Thymus (tissue), 11 donors: ENCODE data around the gene HOXA6. TPM values are rescaled to one million over a fixed set of nuclear protein-coding genes. Genes with fewer than 3 reads are reported as not detected.

Source experiments
- DNase-seq, 9 donors: peaks; one replicate each; pipeline ENCODE4 v3.0.0-alpha.2; 2013; ENCODE audit warnings: low spot score in 9 of 9, low read depth in 6 of 9, missing footprints in 1 of 9
- H3K27ac ChIP-seq, 2 donors: one replicate each; pipeline ENCODE4 v1.5.1; 2013; ENCODE audit warnings: control low read depth in 1 of 2, low read depth in 1 of 2, low read length in 1 of 2, mild to moderate bottlenecking in 1 of 2, moderate library complexity in 1 of 2
- H3K27me3 ChIP-seq, 2 donors: one replicate each; pipeline ENCODE4 v1.5.1; 2013; ENCODE audit warnings: low read length in 1 of 2; ENCODE audit not compliant: control insufficient read depth in 2 of 2, insufficient read depth in 1 of 2
- H3K36me3 ChIP-seq, 2 donors: one replicate each; pipeline ENCODE4 v1.5.1; 2013; ENCODE audit warnings: low read length in 1 of 2, mild to moderate bottlenecking in 1 of 2, moderate library complexity in 1 of 2; ENCODE audit not compliant: control insufficient read depth in 2 of 2, insufficient read depth in 2 of 2
- H3K4me1 ChIP-seq, 2 donors: one replicate each; pipeline ENCODE4 v1.5.1; 2013; ENCODE audit warnings: low read length in 2 of 2; ENCODE audit not compliant: control insufficient read depth in 2 of 2, insufficient read depth in 2 of 2
- H3K4me3 ChIP-seq, 2 donors: one replicate each; pipeline ENCODE4 v1.5.1; 2013; ENCODE audit warnings: low read length in 2 of 2, control low read depth in 1 of 2, mild to moderate bottlenecking in 1 of 2
- H3K9me3 ChIP-seq, 2 donors: one replicate each; pipeline ENCODE4 v1.5.1; 2013; ENCODE audit warnings: low read length in 1 of 2, mild to moderate bottlenecking in 1 of 2; ENCODE audit not compliant: control insufficient read depth in 2 of 2, insufficient read depth in 1 of 2
- WGBS: extraction: QIAGEN DNeasy Blood & Tissue Kit; methylation state at CpG from one replicate; pipeline ENCODE4 v1.1.7; 2013; 5-methylcytosine and 5-hydroxymethylcytosine counted together
- polyA plus RNA-seq: library from polyadenylated mRNA; stranded (reverse); fragments of 200-250 nt; gene quantifications from one replicate; pipeline ENCODE4 v1.2.3, GENCODE V29; 2013
- total RNA-seq: library from RNA; stranded (reverse); fragments of 120-200 nt; gene quantifications from one replicate; pipeline ENCODE4 v1.2.4, GENCODE V29; 2013
- donor health status: healthy.

Gene HOXA6
- total and polyA plus RNA-seq, 2 donors = 0.09 to 0.33 TPM

GRCh38 chr7:27179503-27180430 lies 32.2 kb upstream of the HOXA6 start:
- peaks cover 74 to 100% of the 10 kb centered on the region in 2 donors for H3K27me3 ChIP-seq
- H3K27ac ChIP-seq = no peak overlapping the region
- peaks cover 0 to 2% of the 10 kb centered on the region in 2 donors for H3K9me3 ChIP-seq
- peaks cover 4 to 27% of the 10 kb centered on the region in 2 donors for H3K4me1 ChIP-seq
- 24% methylated on average over 56 of the region's 56 CpGs for WGBS
- no peak overlapping the region for H3K4me3 ChIP-seq
- no peaks in the 10 kb centered on the region for H3K36me3 ChIP-seq
- peak in 7 of 9 donors; percentile 46 to 83 (median 72) for DNase-seq

- peaks cover 2 to 27% of the 10 kb centered on the region in 2 donors for H3K4me1 ChIP-seq
- H3K4me3 ChIP-seq = no peak overlapping the region
- H3K27ac ChIP-seq = no peak overlapping the region
- H3K9me3 ChIP-seq = peaks cover 0 to 7% of the 10 kb centered on the region in 2 donors
- H3K36me3 ChIP-seq = no peaks in the 10 kb centered on the region
- H3K27me3 ChIP-seq = peaks cover 73 to 100% of the 10 kb centered on the region in 2 donors
- WGBS = 85% methylated on average over 14 of the region's 14 CpGs
- no peak for DNase-seq
Measured at GRCh38 chr7:27179030-27179429, 31.5 kb upstream of the HOXA6 start.

GRCh38 chr7:27178366-27178765 lies 30.8 kb upstream of the HOXA6 start:
- Histone ChIP-seq H3K4me3 (no peak overlapping the region), H3K4me1 (peaks cover 7 to 22% of the 10 kb centered on the region in 2 donors), H3K9me3 (peaks cover 0 to 7% of the 10 kb centered on the region in 2 donors), H3K27me3 (peaks cover 71 to 100% of the 10 kb centered on the region in 2 donors), H3K36me3 (no peaks in the 10 kb centered on the region), H3K27ac (no peak overlapping the region)
- 96% methylated on average over 6 of the region's 6 CpGs for WGBS
- no peak for DNase-seq

- Histone ChIP-seq H3K4me1 (peaks cover 10 to 23% of the 10 kb centered on the region in 2 donors), H3K27me3 (peaks cover 75 to 100% of the 10 kb centered on the region in 2 donors), H3K36me3 (no peaks in the 10 kb centered on the region), H3K27ac (no peak overlapping the region), H3K4me3 (no peak overlapping the region), H3K9me3 (peaks cover 0 to 7% of the 10 kb centered on the region in 2 donors)
- 94% methylated on average over 5 of the region's 5 CpGs for WGBS
- no peak for DNase-seq
Measured at GRCh38 chr7:27177795-27178320, 30.3 kb upstream of the HOXA6 start.

DNA sequence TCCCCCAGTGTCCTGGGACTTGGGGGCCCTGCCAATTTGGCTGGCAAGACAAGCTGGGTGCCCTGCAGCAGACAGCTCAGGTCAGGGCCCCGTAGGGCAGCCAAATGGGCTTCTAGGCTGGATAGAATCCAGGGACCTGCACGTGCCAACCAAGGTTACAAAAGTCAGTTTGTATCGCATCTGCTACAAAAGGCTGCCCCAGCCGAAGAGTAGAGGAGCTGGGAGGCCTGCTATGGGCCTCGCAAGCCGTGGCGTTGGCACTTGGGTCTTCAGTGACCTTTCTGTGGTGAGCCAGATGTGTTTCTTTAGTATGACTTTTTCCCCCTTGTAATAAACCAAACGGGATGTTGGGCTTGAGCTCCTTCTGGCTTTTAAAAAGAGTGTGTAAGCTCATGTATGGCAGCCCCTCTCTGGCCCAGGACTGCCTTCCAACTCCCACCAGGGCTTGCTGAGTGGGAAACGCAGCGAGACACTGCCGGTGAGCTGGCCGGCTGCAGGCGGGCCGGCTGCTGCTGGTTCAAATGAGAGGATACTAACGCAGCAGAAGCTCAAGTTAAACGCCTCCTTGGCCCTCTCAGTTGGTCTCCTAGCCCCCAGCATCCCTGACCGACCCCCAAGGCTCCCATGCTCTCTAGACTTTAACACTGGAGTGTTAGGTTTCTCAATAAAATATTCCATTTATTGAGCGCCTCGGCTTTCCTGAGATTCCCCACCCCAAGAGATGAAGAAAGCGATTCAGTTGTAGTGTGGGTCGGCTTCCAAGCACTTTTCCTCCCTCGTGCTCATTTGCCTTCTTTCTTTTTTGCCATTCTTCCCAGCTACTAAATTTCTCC lies 29.6 kb upstream of the HOXA6 start:
- 96% methylated on average over 22 of the region's 22 CpGs for WGBS
- peaks cover 0 to 10% of the 10 kb centered on the region in 2 donors for H3K9me3 ChIP-seq
- H3K36me3 ChIP-seq = no peaks in the 10 kb centered on the region
- DNase-seq = no peak
- H3K4me3 ChIP-seq = no peak overlapping the region
- peaks cover 74 to 100% of the 10 kb centered on the region in 2 donors for H3K27me3 ChIP-seq
- H3K27ac ChIP-seq = no peak overlapping the region
- H3K4me1 ChIP-seq = peaks cover 15 to 30% of the 10 kb centered on the region in 2 donors

DNA sequence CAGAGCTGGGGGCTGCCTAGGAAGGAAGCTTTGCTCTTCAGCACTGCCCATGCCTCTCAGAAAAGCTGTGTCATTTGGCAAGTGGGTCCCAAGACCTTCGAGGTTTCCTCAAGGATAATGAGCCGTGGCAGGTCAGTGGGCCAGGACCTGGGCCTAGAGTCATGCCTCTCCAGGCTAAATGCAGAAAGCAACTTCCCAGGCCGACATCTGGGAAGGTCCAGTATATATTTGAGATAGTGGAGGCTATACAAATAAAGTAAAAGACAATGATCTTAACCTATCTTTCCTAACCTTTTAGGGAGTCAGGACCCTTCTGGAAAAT lies 28.9 kb upstream of the HOXA6 start:
- no peak for DNase-seq
- WGBS = 81% methylated on average over 3 of the region's 3 CpGs
- Histone ChIP-seq H3K4me1 (peaks cover 22 to 37% of the 10 kb centered on the region in 2 donors), H3K27me3 (peaks cover 69 to 100% of the 10 kb centered on the region in 2 donors), H3K36me3 (no peaks in the 10 kb centered on the region), H3K4me3 (no peak overlapping the region), H3K9me3 (peaks cover 0 to 10% of the 10 kb centered on the region in 2 donors), H3K27ac (no peak overlapping the region)

DNA sequence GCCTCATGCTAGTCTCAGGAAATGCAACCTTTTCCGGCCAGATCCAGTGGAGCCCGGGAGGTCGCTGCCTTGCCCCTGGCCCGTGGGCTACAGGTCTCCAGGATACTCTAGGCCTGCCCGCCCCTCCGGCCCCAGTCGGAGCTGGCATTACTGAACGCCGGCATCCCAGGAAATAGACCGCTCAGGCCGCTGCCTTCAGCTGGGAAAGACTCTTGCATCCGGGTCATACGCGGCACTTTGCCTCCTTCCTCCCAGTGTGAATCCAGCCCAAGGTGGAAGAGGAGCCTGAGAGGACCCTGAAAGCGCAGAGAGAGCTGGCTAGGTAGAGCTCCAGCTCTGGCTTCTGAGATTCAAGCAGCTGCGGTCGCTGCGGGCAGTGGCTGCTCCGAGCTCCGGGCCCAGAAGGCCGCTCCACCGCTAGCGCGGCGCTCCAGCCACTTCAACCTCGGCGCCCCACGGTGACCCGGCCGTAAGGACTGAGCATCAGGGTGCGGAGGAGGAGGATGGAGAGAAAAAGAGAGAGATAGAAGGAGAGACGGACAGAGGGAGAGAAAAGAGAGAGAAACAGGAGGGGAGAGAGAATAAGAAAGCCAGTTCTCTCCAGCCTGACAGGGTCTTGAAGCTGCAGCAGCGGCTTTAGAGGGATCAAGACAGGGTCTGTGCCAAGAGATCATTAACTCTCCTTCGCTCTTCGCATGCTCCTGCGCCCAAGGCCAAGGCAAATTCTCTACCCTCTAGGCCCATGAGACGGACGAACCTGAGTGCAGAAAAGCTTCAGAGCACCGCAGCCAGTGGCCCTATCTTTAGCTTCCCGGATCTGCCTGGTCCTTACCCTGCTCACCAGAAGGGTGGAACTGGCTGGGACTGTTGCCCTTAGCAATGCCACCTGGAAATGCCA lies 28.3 kb upstream of the HOXA6 start:
- Histone ChIP-seq H3K27ac (no peak overlapping the region), H3K27me3 (peaks cover 64 to 100% of the 10 kb centered on the region in 2 donors), H3K4me3 (no peak overlapping the region), H3K36me3 (no peaks in the 10 kb centered on the region), H3K4me1 (peaks cover 25 to 41% of the 10 kb centered on the region in 2 donors), H3K9me3 (peaks cover 0 to 10% of the 10 kb centered on the region in 2 donors)
- no peak for DNase-seq
- 95% methylated on average over 40 of the region's 40 CpGs for WGBS

DNA sequence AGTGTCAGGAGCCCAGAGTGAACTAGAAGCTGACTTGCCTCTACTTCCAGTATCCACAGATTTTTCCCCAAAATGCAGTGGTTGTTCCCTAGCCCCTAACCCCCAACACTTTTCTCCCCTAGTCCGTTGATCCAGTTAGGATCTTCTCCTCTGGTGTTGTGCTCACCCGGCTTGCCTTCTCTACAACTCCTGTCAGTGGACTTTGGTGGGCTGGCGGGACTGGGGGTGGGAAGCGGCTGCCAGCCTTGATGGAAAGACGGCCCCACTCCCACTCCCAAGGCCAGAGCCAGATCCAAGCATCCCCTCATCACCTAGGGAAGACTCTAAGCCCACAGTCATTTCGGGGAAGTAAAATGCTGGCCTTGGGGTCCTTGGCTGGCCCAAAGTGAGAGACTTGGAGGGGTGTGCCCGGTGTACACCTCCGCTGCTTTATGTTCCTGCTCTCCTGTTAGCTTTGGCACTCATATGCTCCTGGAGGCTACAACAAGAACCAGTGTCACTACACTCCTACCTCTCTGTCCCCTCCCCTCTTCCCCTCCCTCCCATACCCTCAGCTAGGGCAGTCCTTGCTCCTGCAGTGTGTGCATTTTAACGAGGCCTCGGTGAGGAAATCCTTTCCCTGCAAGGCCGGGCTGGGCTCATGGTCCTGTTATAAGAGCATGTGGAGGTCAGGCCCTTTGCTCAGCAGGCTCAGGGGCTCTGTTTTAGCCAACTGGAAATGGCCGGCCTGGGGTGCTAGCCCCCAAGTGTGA lies 27.5 kb upstream of the HOXA6 start:
- no peaks in the 10 kb centered on the region for H3K36me3 ChIP-seq
- H3K4me3 ChIP-seq = no peak overlapping the region
- 93% methylated on average over 12 of the region's 12 CpGs for WGBS
- DNase-seq = no peak
- H3K9me3 ChIP-seq = peaks cover 0 to 10% of the 10 kb centered on the region in 2 donors
- peaks cover 59 to 100% of the 10 kb centered on the region in 2 donors for H3K27me3 ChIP-seq
- no peak overlapping the region for H3K27ac ChIP-seq
- peaks cover 29 to 42% of the 10 kb centered on the region in 2 donors for H3K4me1 ChIP-seq
